PC-3 (cell line): ENCODE measurements around the gene POU3F3. TPM values are rescaled to one million over a fixed set of nuclear protein-coding genes. Genes with fewer than 3 reads are reported as not detected.

Experiments
- ATAC-seq: fragments of 200-7000 bp; cut with Tn5 transposase; 2 replicates; pipeline ENCODE4 v1.9.1; 2020; ENCODE audit warnings: mild to moderate bottlenecking, moderate library complexity
- BruUV-seq: library from RNA; stranded (reverse); fragments of 400-500 nt; replicated peaks from 2 replicates; lab custom pipeline; 2021; lab: Mats Ljungman, UMichigan
- CTCF ChIA-PET: fragments of 300-600 bp; sonication (Branson Sonifier 250); formaldehyde crosslinking; loops from one replicate; lab custom pipeline; 2022; ENCODE audit warnings: antibody characterized with exemption; lab: Charles Lee
- POLR2A ChIA-PET: fragments of 300-600 bp; sonication (Branson Sonifier 250); formaldehyde crosslinking; loops from one replicate; lab custom pipeline; 2022; ENCODE audit warnings: antibody characterized with exemption; ENCODE audit not compliant: unreplicated experiment; lab: Charles Lee
- DNase-seq: peaks from one replicate; pipeline ENCODE4 v3.0.0-alpha.2; 2015
- H2AFZ ChIP-seq: fragments of 300-600 bp; sonication (generic); 2 replicates; pipeline ENCODE4 v1.6.0; 2016; ENCODE audit warnings: antibody characterized with exemption, low read length
- H3F3A ChIP-seq: fragments of 300-600 bp; sonication (generic); one replicate; pipeline ENCODE4 v1.6.0; 2017; ENCODE audit warnings: antibody characterized with exemption, low read length, control low read depth, mild to moderate bottlenecking; ENCODE audit not compliant: unreplicated experiment
- H3K27ac ChIP-seq: fragments of 300-600 bp; sonication (generic); 2 replicates; pipeline ENCODE4 v1.5.1; 2016; ENCODE audit warnings: mild to moderate bottlenecking, low read length
- H3K27me3 ChIP-seq: fragments of 300-600 bp; sonication (generic); 2 replicates; pipeline ENCODE4 v1.6.1; 2016; ENCODE audit warnings: low read length, mixed read lengths
- H3K36me3 ChIP-seq: fragments of 300-600 bp; sonication (generic); 2 replicates; pipeline ENCODE4 v1.6.1; 2016; ENCODE audit warnings: low read depth, mixed run types, low read length, mixed read lengths
- H3K4me1 ChIP-seq: fragments of 300-600 bp; sonication (generic); 2 replicates; pipeline ENCODE4 v1.5.1; 2016; ENCODE audit warnings: low read length; ENCODE audit not compliant: insufficient read depth
- H3K4me2 ChIP-seq: fragments of 300-600 bp; sonication (generic); 2 replicates; pipeline ENCODE4 v1.6.0; 2016; ENCODE audit warnings: low read length
- H3K4me3 ChIP-seq: fragments of 300-600 bp; sonication (generic); 2 replicates; pipeline ENCODE4 v1.5.1; 2016; ENCODE audit warnings: mild to moderate bottlenecking, low read length, mixed read lengths
- H3K79me2 ChIP-seq: fragments of 300-600 bp; sonication (generic); 2 replicates; pipeline ENCODE4 v1.6.1; 2017; ENCODE audit warnings: low read length, mixed read lengths
- H3K9ac ChIP-seq: fragments of 300-600 bp; sonication (generic); 2 replicates; pipeline ENCODE4 v1.6.0; 2016; ENCODE audit warnings: mild to moderate bottlenecking, low read length
- H3K9me2 ChIP-seq: fragments of 300-600 bp; sonication (generic); replicated peaks from 2 replicates; pipeline ENCODE4 v1.6.1; 2016; ENCODE audit warnings: mixed run types, low read length, mixed read lengths
- H3K9me3 ChIP-seq: fragments of 300-600 bp; sonication (generic); 2 replicates; pipeline ENCODE4 v1.6.1; 2016; ENCODE audit warnings: low read length, mixed read lengths
- H4K20me1 ChIP-seq: fragments of 300-600 bp; sonication (generic); 2 replicates; pipeline ENCODE4 v1.6.1; 2016; ENCODE audit warnings: low read length, mixed read lengths
- EZH2 ChIP-seq: fragments of 300-600 bp; sonication (generic); IDR thresholded peaks from one replicate; pipeline ENCODE4 v1.6.1; 2017; ENCODE audit warnings: antibody characterized with exemption, mild to moderate bottlenecking, low read length; ENCODE audit not compliant: unreplicated experiment
- EZH2phosphoT487 ChIP-seq: fragments of 300-600 bp; sonication (generic); IDR thresholded peaks from 2 replicates; pipeline ENCODE4 v1.6.1; 2018; ENCODE audit warnings: mild to moderate bottlenecking, antibody characterized with exemption, low read length, borderline replicate concordance
- intact Hi-C: fragments of 100-400 bp; cut with micrococcal nuclease; formaldehyde crosslinking; loops from 2 replicates; pipeline ENCODE4 v1.9.0; 2023
- total RNA-seq: library from RNA; depleted of rRNA; stranded (reverse); fragments of >200 nt; gene quantifications from 2 replicates; pipeline ENCODE4 v1.2.3, GENCODE V29; 2014
- TF ChIP-seq, protein P1 (sequence below): fragments of 300-600 bp; sonication (generic); conservative IDR thresholded peaks from 2 replicates; pipeline ENCODE4 v1.5.1; 2017; ENCODE audit warnings: antibody characterized with exemption, low read depth, mild to moderate bottlenecking, low read length

Gene POU3F3
- total RNA-seq, 1 experiment from 2014 or later = not detected

DNA sequence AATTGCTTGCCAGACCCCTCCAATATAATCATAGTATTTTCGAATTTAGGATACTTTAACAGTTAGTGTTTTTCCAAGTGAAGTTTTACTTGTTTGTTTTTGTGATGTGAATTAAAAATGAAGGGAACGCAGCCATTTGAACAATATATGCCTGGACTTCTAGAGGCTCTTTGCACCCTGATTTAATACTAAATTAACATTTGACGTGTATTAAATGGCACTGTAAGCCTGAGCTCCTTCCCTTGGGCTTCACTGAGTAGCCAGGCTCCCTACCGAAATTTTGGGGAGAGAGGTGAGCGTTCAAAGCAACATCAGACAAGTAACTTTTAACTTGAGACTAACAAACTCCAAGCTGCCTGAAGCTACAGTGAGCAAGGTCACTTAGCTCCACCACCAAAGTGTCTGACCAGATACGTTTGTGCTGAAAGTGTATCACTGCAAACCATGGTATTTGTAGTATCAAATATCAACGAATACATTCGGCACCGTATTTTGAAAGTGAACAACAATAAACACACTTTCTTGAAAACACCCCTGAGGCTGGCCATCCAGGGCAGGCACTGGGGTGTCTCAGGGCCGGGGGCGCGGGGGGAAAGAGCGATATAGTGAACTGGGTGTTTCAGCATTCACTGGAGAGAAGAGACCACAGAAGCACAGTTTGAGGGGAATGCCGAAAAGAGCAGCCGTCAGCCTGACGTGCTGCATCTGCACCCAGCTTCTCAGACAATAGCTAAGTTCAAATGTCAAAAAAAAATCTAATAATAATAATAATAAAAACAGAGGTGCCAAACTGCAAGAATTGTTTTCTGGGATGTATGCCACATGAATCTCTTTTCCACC is 7.7 kb upstream of the POU3F3 start:
- DNase-seq (no peak), ATAC-seq (no peak)
- Histone ChIP-seq H3F3A (no peaks in the 10 kb centered on the region), H3K9me2 (no peaks in the 10 kb centered on the region), H3K4me2 (no peak overlapping the region), H3K4me3 (no peak overlapping the region), H2AFZ (no peak overlapping the region), H3K27ac (no peak overlapping the region), H3K79me2 (no peaks in the 10 kb centered on the region), H4K20me1 (no peaks in the 10 kb centered on the region), H3K4me1 (no peaks in the 10 kb centered on the region), H3K27me3 (peaks cover 65% of the 10 kb centered on the region), H3K9ac (no peak overlapping the region), H3K9me3 (no peaks in the 10 kb centered on the region), H3K36me3 (no peaks in the 10 kb centered on the region)
- TF ChIP-seq EZH2 (no peak), EZH2phosphoT487 (no peak)
- TF ChIP-seq, protein P1, sequence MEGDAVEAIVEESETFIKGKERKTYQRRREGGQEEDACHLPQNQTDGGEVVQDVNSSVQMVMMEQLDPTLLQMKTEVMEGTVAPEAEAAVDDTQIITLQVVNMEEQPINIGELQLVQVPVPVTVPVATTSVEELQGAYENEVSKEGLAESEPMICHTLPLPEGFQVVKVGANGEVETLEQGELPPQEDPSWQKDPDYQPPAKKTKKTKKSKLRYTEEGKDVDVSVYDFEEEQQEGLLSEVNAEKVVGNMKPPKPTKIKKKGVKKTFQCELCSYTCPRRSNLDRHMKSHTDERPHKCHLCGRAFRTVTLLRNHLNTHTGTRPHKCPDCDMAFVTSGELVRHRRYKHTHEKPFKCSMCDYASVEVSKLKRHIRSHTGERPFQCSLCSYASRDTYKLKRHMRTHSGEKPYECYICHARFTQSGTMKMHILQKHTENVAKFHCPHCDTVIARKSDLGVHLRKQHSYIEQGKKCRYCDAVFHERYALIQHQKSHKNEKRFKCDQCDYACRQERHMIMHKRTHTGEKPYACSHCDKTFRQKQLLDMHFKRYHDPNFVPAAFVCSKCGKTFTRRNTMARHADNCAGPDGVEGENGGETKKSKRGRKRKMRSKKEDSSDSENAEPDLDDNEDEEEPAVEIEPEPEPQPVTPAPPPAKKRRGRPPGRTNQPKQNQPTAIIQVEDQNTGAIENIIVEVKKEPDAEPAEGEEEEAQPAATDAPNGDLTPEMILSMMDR = no peak
- intact Hi-C loops = no loop called here
- BruUV-seq = no TSS peak
- ChIA-PET POLR2A (no interaction called here), CTCF (interaction anchor here (0.6 kb wide), 1 partner anchor 1349 kb away, joined by 4 read pairs; no protein-coding TSS in a partner anchor)

- H3K9ac ChIP-seq = no peak overlapping the region
- no peaks in the 10 kb centered on the region for H4K20me1 ChIP-seq
- H3K9me3 ChIP-seq = no peaks in the 10 kb centered on the region
- no peaks in the 10 kb centered on the region for H3K4me1 ChIP-seq
- TF ChIP-seq EZH2phosphoT487 = no peak
- TF ChIP-seq, protein P1 = no peak
- intact Hi-C loops = no loop called here
- H3K36me3 ChIP-seq = no peaks in the 10 kb centered on the region
- DNase-seq (no peak), ATAC-seq (no peak)
- H2AFZ ChIP-seq = no peak overlapping the region
- no peak overlapping the region for H3K27ac ChIP-seq
- peaks cover 73% of the 10 kb centered on the region for H3K27me3 ChIP-seq
- no TSS peak for BruUV-seq
- POLR2A ChIA-PET = no interaction called here
- CTCF ChIA-PET = interaction anchor here (0.6 kb wide), 1 partner anchor 1348 kb away, joined by 4 read pairs; no protein-coding TSS in a partner anchor
- no peak overlapping the region for H3K4me3 ChIP-seq
- H3K79me2 ChIP-seq = no peaks in the 10 kb centered on the region
- H3F3A ChIP-seq = no peaks in the 10 kb centered on the region
- H3K4me2 ChIP-seq = no peak overlapping the region
- no peaks in the 10 kb centered on the region for H3K9me2 ChIP-seq
Observed at GRCh38 chr2:104846786-104847585, 6.9 kb upstream of the POU3F3 start.
